Peyer's patch (tissue), 4 donors: ENCODE data around the gene MAML3. TPM values are rescaled to one million over a fixed set of nuclear protein-coding genes. Genes with fewer than 3 reads are reported as not detected.

Experiments used
- DNase-seq, 3 donors: peaks; one replicate each; pipeline ENCODE4 v3.0.0-alpha.2; 2017 to 2019
- H3K27ac ChIP-seq, 4 donors: fragments of 200-600 bp; sonication (generic); one replicate each; pipeline ENCODE4 v1.5.1; 2016 to 2019
- H3K27me3 ChIP-seq, 2 donors: fragments of 200-600 bp; sonication (generic); one replicate each; pipeline ENCODE4 v1.5.1; 2019
- H3K36me3 ChIP-seq, 3 donors: fragments of 200-600 bp; sonication (generic); one replicate each; pipeline ENCODE4 v1.5.1; 2016 to 2019
- H3K4me1 ChIP-seq, 4 donors: fragments of 200-600 bp; sonication (generic); one replicate each; pipeline ENCODE4 v1.5.1; 2016 to 2019
- H3K4me3 ChIP-seq, 4 donors: fragments of 200-600 bp; sonication (generic); 1 replicate in 3 of 4; 2 replicates in 1 of 4; pipeline ENCODE4 v1.5.1; 2016 to 2019; ENCODE audit warnings: mild to moderate bottlenecking in 1 of 4
- H3K9me3 ChIP-seq, 4 donors: fragments of 200-600 bp; sonication (generic); one replicate each; pipeline ENCODE4 v1.5.1; 2016 to 2019; ENCODE audit warnings: mild to moderate bottlenecking in 1 of 4
- CTCF ChIP-seq, 6 experiments: fragments of 450-650 bp in 4 of 6; fragments of 200-600 bp in 2 of 6; sonication (generic) in 1 of 6; IDR thresholded peaks; one replicate each; pipeline ENCODE4 v1.5.1; 2017 to 2019; ENCODE audit warnings: antibody characterized with exemption in 6 of 6, mild to moderate bottlenecking in 3 of 6, moderate library complexity in 1 of 6
- POLR2A ChIP-seq, 2 donors: fragments of 450-650 bp; IDR thresholded peaks; one replicate each; pipeline ENCODE4 v1.5.1; 2017; ENCODE audit warnings: antibody characterized with exemption in 2 of 2, mild to moderate bottlenecking in 2 of 2, moderate library complexity in 2 of 2
- total RNA-seq, 4 donors: library from RNA; depleted of rRNA; stranded (reverse); fragments of >200 nt; gene quantifications; one replicate each; pipeline ENCODE4 v1.1.0, GENCODE V29; 2016

The MAML3 gene
- total RNA-seq, 4 donors from 2014 or later: 6.5 to 44.6 (median 22.1) TPM

- H3K36me3 ChIP-seq: peaks cover 0 to 13% (median 0%) of the 10 kb centered on the region in 3 donors
- TF ChIP-seq CTCF (IDR thresholded peaks at IDR 0.05) (no peak), POLR2A (IDR thresholded peaks at IDR 0.05) (no peak)
- H3K4me1 ChIP-seq: peaks cover 0 to 3% (median 0%) of the 10 kb centered on the region in 4 donors
- no peaks in the 10 kb centered on the region for H3K27me3 ChIP-seq
- no peak for DNase-seq
- no peaks in the 10 kb centered on the region for H3K9me3 ChIP-seq
- no peak overlapping the region for H3K27ac ChIP-seq
- no peak overlapping the region for H3K4me3 ChIP-seq
These were observed 483.2 kb downstream of the MAML3 start for GRCh38 chr4:139670775-139671174.

GRCh38 chr4:139669890-139670289 lies 484.1 kb downstream of the MAML3 start:
- Histone ChIP-seq H3K27ac (no peak overlapping the region), H3K36me3 (peaks cover 0 to 4% (median 0%) of the 10 kb centered on the region in 3 donors), H3K4me3 (no peak overlapping the region), H3K9me3 (no peaks in the 10 kb centered on the region), H3K27me3 (no peaks in the 10 kb centered on the region), H3K4me1 (peaks cover 0 to 7% (median 1%) of the 10 kb centered on the region in 4 donors)
- DNase-seq: no peak
- no peak for TF ChIP-seq CTCF (IDR thresholded peaks at IDR 0.05)
- no peak for TF ChIP-seq POLR2A (IDR thresholded peaks at IDR 0.05)

GRCh38 chr4:139669335-139669734 lies 484.6 kb downstream of the MAML3 start:
- DNase-seq: no peak
- H3K27me3 ChIP-seq: no peaks in the 10 kb centered on the region
- H3K4me3 ChIP-seq: no peak overlapping the region
- peaks cover 0 to 11% (median 1%) of the 10 kb centered on the region in 4 donors for H3K4me1 ChIP-seq
- no peak for TF ChIP-seq POLR2A (IDR thresholded peaks at IDR 0.05)
- TF ChIP-seq CTCF (IDR thresholded peaks at IDR 0.05): no peak
- no peaks in the 10 kb centered on the region for H3K9me3 ChIP-seq
- H3K36me3 ChIP-seq: peaks cover 0 to 4% (median 0%) of the 10 kb centered on the region in 3 donors
- H3K27ac ChIP-seq: no peak overlapping the region

- Histone ChIP-seq H3K4me1 (peaks cover 0 to 17% (median 3%) of the 10 kb centered on the region in 4 donors), H3K27ac (peak overlapping the region in 1 of 4 donors; percentile 63), H3K4me3 (peak overlapping the region in 2 of 4 donors; percentile 7 to 58), H3K9me3 (no peaks in the 10 kb centered on the region), H3K27me3 (no peaks in the 10 kb centered on the region), H3K36me3 (peaks cover 0 to 4% (median 0%) of the 10 kb centered on the region in 3 donors)
- TF ChIP-seq CTCF (IDR thresholded peaks at IDR 0.05) (no peak), POLR2A (IDR thresholded peaks at IDR 0.05) (no peak)
- DNase-seq: no peak
These were observed 485.3 kb downstream of the MAML3 start for GRCh38 chr4:139668658-139669201.

GRCh38 chr4:139668036-139668435 lies 485.9 kb downstream of the MAML3 start:
- Histone ChIP-seq H3K36me3 (no peaks in the 10 kb centered on the region), H3K9me3 (no peaks in the 10 kb centered on the region), H3K4me1 (peaks cover 0 to 18% (median 3%) of the 10 kb centered on the region in 4 donors), H3K27me3 (no peaks in the 10 kb centered on the region), H3K27ac (peak overlapping the region in 3 of 4 donors; percentile 63 to 87 (median 66)), H3K4me3 (peak overlapping the region in 2 of 4 donors; percentile 58 to 85)
- no peak for DNase-seq
- TF ChIP-seq CTCF (IDR thresholded peaks at IDR 0.05) (no peak), POLR2A (IDR thresholded peaks at IDR 0.05) (no peak)

Other genes starting within 250 kb of the MAML3 start
- 10 to 100 TPM; 15.3 to 49.5 (median 35.3) TPM for gene SCOC, start 219.5 kb upstream of the MAML3 start, total RNA-seq